Upper lobe of right lung (tissue), 1 donor: ENCODE measurements around the gene LY6G6D. TPM values are rescaled to one million over a fixed set of nuclear protein-coding genes. Genes with fewer than 3 reads are reported as not detected.
A peak's percentile ranks its signal among the peaks of the same experiment; 100 is the strongest.

Experiments used
- ATAC-seq: fragments of 200-7000 bp; cut with Tn5 transposase; one replicate; pipeline ENCODE4 v1.9.1; 2020; ENCODE audit warnings: mild to moderate bottlenecking, moderate library complexity
- DNase-seq: peaks from one replicate; pipeline ENCODE4 v3.0.0-alpha.2; 2020
- H3K27ac ChIP-seq: fragments of 200-600 bp; one replicate; pipeline ENCODE4 v1.8.0; 2022
- H3K27me3 ChIP-seq: fragments of 200-600 bp; one replicate; pipeline ENCODE4 v1.8.0; 2022; ENCODE audit warnings: mild to moderate bottlenecking
- H3K36me3 ChIP-seq: fragments of 200-600 bp; one replicate; pipeline ENCODE4 v1.8.0; 2022
- H3K4me1 ChIP-seq: fragments of 200-600 bp; one replicate; pipeline ENCODE4 v1.8.0; 2022
- H3K4me3 ChIP-seq: fragments of 200-600 bp; one replicate; pipeline ENCODE4 v1.8.0; 2022; ENCODE audit warnings: mild to moderate bottlenecking
- H3K9me3 ChIP-seq: fragments of 200-600 bp; one replicate; pipeline ENCODE4 v1.8.0; 2022
- intact Hi-C: fragments of 100-400 bp; cut with DNase I; formaldehyde crosslinking; loops from one replicate; pipeline ENCODE4 v1.11.0; 2022
- total RNA-seq: library from RNA; stranded (reverse); fragmentation: NEBNext Ultra II Directional; extraction: Animal tissue kit (Norgen Biotek cat#: 25700); gene quantifications from one replicate; pipeline ENCODE4 v1.2.1, GENCODE V29; 2021
- TF ChIP-seq, protein P1 (sequence below): fragments of 200-600 bp; IDR thresholded peaks from one replicate; pipeline ENCODE4 v1.8.0; 2022; ENCODE audit warnings: antibody characterized with exemption
- donor health status: DM: no; HTN: yes; CAD: no; lungs with severe emphysema.

Gene LY6G6D
- total RNA-seq, 1 donor from 2014 or later: not detected

DNA sequence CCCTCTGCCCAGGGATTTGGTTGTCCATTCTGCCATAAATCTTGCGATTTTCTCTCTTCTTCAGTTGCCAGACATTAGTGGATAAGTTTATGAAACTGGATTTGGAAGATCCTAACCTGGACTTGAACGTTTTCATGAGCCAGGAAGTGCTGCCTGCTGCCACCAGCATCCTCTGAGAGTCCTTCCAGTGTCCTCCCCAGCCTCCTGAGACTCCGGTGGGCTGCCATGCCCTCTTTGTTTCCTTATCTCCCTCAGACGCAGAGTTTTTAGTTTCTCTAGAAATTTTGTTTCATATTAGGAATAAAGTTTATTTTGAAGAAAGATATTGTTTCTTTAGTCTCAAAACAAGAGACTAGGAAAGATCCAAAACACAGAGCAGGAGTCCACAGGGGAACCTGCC, 47.2 kb downstream of the LY6G6D start, which contains the start of gene SAPCD1:
SAPCD1 (plus strand) TSS at position 301 of the 400 bp plus-strand sequence. CDS start 399 bp downstream, outside the sequence.
- Histone ChIP-seq H3K4me3 (no peak within 1 kb of the TSS), H3K36me3 (no peaks in the 10 kb centered on the region), H3K27ac (no peak within 1 kb of the TSS), H3K9me3 (no peaks in the 10 kb centered on the region), H3K27me3 (no peaks in the 10 kb centered on the region), H3K4me1 (no peaks in the 10 kb centered on the region)
- DNase-seq: no peak
- intact Hi-C loops: no loop called here
- ATAC-seq: no peak
- TF ChIP-seq, protein P1, sequence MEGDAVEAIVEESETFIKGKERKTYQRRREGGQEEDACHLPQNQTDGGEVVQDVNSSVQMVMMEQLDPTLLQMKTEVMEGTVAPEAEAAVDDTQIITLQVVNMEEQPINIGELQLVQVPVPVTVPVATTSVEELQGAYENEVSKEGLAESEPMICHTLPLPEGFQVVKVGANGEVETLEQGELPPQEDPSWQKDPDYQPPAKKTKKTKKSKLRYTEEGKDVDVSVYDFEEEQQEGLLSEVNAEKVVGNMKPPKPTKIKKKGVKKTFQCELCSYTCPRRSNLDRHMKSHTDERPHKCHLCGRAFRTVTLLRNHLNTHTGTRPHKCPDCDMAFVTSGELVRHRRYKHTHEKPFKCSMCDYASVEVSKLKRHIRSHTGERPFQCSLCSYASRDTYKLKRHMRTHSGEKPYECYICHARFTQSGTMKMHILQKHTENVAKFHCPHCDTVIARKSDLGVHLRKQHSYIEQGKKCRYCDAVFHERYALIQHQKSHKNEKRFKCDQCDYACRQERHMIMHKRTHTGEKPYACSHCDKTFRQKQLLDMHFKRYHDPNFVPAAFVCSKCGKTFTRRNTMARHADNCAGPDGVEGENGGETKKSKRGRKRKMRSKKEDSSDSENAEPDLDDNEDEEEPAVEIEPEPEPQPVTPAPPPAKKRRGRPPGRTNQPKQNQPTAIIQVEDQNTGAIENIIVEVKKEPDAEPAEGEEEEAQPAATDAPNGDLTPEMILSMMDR: no peak

DNA sequence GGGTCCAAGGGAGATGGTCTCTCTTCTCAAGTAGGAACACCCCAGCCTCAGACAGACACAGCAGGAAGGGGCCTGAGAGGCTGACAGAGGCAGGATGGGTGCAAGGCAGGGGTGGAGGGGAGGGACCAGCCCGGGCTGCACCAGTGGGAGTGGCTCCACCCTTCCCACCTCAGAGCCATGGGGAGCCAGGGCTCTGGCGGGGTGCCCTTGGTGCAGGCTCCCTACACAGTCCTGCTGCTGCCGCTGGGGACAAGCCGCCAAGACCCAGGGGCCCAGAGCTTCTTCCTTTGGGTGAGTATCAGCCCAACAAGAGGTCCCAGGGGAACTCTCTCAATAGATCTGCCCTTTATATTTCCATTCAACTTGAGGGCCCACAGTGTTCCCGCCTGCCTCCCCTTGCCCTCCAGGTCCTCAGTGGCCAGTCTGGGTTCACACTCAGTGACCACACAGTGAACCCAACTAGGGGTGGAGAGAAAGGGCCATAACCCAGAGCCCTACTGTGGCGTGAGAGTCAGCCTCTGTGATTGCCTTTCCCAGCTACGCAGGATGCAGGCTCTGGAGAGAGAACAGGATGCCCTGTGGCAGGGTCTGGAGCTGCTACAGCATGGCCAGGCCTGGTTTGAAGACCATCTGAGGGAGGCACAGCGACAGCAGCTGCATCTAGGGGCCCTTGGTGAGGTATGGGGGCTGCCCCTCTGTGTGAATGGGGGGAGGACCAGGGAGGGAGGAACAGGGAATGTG, 47.9 kb downstream of the LY6G6D start:
- DNase-seq: no peak
- H3K4me3 ChIP-seq: no peak overlapping the region
- H3K4me1 ChIP-seq: no peaks in the 10 kb centered on the region
- no peak for ATAC-seq
- intact Hi-C loops: no loop called here
- H3K36me3 ChIP-seq: no peaks in the 10 kb centered on the region
- TF ChIP-seq, protein P1: no peak
- no peaks in the 10 kb centered on the region for H3K9me3 ChIP-seq
- H3K27ac ChIP-seq: no peak overlapping the region
- H3K27me3 ChIP-seq: no peaks in the 10 kb centered on the region

DNA sequence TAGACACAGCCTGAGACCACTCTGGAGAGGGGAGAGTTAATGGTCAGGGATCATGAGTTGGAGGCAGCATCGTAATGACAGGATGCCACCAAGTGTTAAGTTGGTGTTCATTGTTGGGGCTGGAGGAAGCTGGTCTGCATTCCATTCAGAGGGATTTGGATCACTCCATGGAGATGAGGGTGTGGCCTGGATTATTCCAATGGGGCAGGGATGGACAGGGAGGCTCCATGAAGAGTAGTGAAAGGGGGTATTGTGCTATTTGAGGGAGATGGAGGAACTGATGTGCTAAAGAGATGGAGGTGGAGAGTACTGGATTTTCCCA, 48.4 kb downstream of the LY6G6D start:
- H3K4me1 ChIP-seq: no peaks in the 10 kb centered on the region
- H3K9me3 ChIP-seq: no peaks in the 10 kb centered on the region
- no peak overlapping the region for H3K4me3 ChIP-seq
- H3K36me3 ChIP-seq: no peaks in the 10 kb centered on the region
- no peaks in the 10 kb centered on the region for H3K27me3 ChIP-seq
- ATAC-seq (peak; percentile 31), DNase-seq (no peak)
- TF ChIP-seq, protein P1: no peak
- intact Hi-C loops: no loop called here
- H3K27ac ChIP-seq: no peak overlapping the region

DNA sequence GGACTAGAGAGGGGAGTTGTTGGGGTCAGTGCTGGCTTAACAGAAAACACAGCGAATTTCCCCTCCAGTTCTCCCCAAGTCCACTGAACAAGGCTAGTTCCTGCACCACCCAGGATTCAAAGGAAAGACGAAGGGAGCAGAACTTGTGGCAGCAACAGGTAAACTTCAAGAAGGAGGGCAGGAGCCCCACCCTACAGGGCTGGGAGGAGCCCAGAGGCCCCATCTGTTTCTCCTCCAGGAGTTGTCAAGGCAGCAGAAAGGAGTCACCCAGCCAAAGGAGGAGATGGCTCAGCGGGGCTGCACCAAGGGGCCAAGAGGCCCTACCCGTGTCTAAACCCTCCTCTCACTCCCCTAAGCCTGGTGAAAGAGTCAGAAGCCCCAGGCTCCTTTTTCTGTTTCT, 49.0 kb downstream of the LY6G6D start:
- TF ChIP-seq, protein P1: no peak
- Histone ChIP-seq H3K27ac (no peak overlapping the region), H3K4me3 (no peak overlapping the region), H3K9me3 (no peaks in the 10 kb centered on the region), H3K4me1 (peaks cover 4% of the 10 kb centered on the region), H3K36me3 (no peaks in the 10 kb centered on the region), H3K27me3 (no peaks in the 10 kb centered on the region)
- DNase-seq (no peak), ATAC-seq (no peak)
- intact Hi-C loops: no loop called here

DNA sequence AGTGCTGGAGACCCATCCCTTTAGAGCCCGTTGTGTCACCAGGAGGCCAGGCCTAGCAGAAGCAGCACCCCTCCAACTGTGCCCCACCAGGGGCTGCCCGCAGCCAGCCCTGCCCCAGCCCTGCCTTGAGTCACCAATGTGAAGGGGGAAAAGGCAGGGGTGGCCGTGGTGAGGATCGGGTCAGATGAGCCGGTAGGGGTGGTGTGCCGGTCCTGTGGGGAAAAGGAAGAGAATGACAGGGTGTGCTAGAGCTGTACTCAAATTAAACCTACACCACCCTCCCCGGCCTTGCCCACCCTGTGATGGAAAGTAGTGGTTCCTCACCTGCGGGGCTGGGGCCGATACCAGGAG, 50.4 kb downstream of the LY6G6D start:
- TF ChIP-seq, protein P1: no peak
- intact Hi-C loops: no loop called here
- no peaks in the 10 kb centered on the region for H3K36me3 ChIP-seq
- no peak overlapping the region for H3K27ac ChIP-seq
- no peak overlapping the region for H3K4me3 ChIP-seq
- H3K9me3 ChIP-seq: no peaks in the 10 kb centered on the region
- no peaks in the 10 kb centered on the region for H3K27me3 ChIP-seq
- DNase-seq (no peak), ATAC-seq (no peak)
- H3K4me1 ChIP-seq: peaks cover 6% of the 10 kb centered on the region
